GM12872 (cell line): ENCODE results near the gene KLF1.

Source experiments
- CTCF ChIP-seq: IDR thresholded peaks from 3 replicates; pipeline ENCODE4 v1.5.1; 2011; ENCODE audit warnings: low read depth, mild to moderate bottlenecking, low read length, moderate library complexity; ENCODE audit not compliant: insufficient read depth

The KLF1 gene

DNA sequence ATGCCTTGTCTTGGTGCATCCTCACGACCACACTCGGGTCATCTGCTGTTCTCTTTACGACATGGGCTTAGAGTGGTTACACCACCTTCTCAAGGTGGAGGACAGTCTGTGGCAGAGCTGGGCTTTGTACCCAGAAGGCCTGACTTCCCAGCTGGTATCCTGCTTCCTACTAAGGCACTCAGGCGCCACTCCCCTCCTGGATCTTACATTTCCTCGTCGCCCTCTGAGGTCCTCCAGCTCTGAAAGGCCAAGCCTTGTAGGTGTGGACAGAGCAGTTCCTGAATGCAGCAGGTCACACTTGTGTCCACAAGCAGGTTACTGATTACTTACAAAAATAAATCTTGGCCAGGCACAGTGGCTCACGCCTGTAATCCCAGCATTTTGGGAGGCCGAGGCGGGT, 20.2 kb upstream of the KLF1 start:
- no peak for TF ChIP-seq CTCF

- no peak for TF ChIP-seq CTCF
Observed at GRCh38 chr19:12899891-12900518, 13.0 kb upstream of the KLF1 start.

DNA sequence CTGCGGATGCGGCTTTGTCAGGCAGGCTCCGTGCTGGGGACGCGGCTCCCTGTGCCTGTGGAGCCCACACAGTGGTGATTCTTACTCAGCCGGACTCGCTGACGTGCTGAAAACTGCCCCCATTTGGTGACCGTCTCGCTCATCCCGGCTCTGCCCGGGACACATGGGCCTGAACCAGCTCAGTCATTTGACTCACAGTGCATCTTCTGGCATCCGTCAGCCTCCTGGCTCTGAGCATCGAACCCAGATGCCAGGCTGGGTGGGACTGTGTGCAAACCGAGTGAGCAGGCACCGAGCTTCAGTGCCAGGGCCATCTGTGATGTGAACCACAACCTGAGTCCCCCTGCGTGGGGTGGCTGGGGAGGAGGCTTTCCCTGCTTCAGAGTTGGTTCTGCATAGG, 9.5 kb upstream of the KLF1 start:
- no peak for TF ChIP-seq CTCF

- no peak for TF ChIP-seq CTCF
Observed at GRCh38 chr19:12893582-12893981, 6.6 kb upstream of the KLF1 start.

- TF ChIP-seq CTCF, result no peak
Observed at GRCh38 chr19:12891553-12892021, 4.6 kb upstream of the KLF1 start.

GRCh38 chr19:12890787-12891552, 4.0 kb upstream of the KLF1 start, which contains the start of gene GCDH:
Gene GCDH (plus strand): TSS chr19:12891160. CDS start chr19:12891305, 145 bp downstream.
- TF ChIP-seq CTCF, result no peak

DNA sequence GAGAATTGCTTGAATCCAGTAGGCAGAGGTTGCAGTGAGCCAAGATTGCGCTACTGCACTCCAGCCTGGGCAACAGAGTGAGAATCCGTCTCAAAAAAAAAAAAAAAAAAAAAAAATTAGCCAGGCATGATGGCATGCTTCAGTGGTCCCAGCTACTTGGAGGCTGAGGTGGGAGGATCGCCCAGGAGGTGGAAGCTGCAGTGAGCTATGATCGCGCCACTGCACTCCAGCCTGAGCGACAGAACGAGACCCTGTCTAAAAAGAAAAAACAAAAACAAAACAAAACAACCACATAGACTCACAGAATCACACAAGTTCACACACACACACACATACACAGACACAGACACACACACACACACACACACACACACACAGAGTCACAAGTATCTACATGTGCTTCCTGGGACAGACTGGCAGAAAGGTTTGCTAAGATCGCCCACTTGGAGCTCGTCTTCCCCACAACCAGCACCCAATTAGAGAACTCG, 3.3 kb upstream of the KLF1 start:
- TF ChIP-seq CTCF, result peak; percentile 10; the same call in 1 of the 3 replicates
